Kidney epithelial cell (primary cell): ENCODE measurements around the gene MYO10. TPM values are rescaled to one million over a fixed set of nuclear protein-coding genes. Genes with fewer than 3 reads are reported as not detected.

Source experiments
- DNase-seq: peaks from one replicate; pipeline ENCODE4 v3.0.0-alpha.2; 2010; ENCODE audit warnings: low read depth
- H3K27me3 ChIP-seq: 2 replicates; pipeline ENCODE4 v1.6.0; 2011; ENCODE audit warnings: low read length; ENCODE audit not compliant: control insufficient read depth, insufficient read depth
- H3K36me3 ChIP-seq: 2 replicates; pipeline ENCODE4 v1.5.1; 2011; ENCODE audit warnings: low read length; ENCODE audit not compliant: control insufficient read depth, insufficient read depth
- H3K4me3 ChIP-seq: 2 replicates; pipeline ENCODE4 v1.5.1; 2011; ENCODE audit warnings: low read depth, mild to moderate bottlenecking, control low read depth, low read length
- total RNA-seq: library from RNA; depleted of rRNA; stranded (reverse); fragments of >200 nt; gene quantifications from 2 replicates; pipeline ENCODE4 v1.2.3, GENCODE V29; 2015
- TF ChIP-seq, protein P1 (sequence below): IDR thresholded peaks from 2 replicates; pipeline ENCODE4 v1.5.1; 2011; ENCODE audit warnings: mild to moderate bottlenecking, moderate library complexity, low read length, control low read depth, inconsistent platforms; ENCODE audit not compliant: insufficient read depth, poor library complexity, severe bottlenecking

MYO10 gene
- total RNA-seq, 1 donor from 2014 or later: 80.3 TPM

DNA sequence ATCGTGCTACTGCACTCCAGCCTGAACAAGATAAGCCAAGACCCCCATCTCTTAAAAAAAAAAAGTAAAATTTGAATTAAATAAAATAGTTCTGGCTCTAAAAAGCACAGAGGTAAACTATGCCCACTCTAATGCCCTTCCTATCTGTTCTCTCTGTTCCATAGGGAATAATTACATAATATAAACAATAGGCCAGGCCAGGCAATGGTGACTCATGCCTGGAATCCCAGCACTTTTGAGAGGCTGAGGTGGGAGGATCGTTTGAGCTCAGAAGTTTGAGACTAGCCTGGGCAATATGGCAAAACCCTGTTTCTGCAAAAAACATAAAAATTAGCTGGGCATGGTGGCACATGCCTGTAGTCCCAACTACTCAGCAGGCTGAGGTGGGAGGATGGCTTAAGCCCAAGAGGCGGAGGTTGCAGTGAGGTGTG, 47.4 kb downstream of the MYO10 start:
- TF ChIP-seq, protein P1, sequence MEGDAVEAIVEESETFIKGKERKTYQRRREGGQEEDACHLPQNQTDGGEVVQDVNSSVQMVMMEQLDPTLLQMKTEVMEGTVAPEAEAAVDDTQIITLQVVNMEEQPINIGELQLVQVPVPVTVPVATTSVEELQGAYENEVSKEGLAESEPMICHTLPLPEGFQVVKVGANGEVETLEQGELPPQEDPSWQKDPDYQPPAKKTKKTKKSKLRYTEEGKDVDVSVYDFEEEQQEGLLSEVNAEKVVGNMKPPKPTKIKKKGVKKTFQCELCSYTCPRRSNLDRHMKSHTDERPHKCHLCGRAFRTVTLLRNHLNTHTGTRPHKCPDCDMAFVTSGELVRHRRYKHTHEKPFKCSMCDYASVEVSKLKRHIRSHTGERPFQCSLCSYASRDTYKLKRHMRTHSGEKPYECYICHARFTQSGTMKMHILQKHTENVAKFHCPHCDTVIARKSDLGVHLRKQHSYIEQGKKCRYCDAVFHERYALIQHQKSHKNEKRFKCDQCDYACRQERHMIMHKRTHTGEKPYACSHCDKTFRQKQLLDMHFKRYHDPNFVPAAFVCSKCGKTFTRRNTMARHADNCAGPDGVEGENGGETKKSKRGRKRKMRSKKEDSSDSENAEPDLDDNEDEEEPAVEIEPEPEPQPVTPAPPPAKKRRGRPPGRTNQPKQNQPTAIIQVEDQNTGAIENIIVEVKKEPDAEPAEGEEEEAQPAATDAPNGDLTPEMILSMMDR: no peak
- no peak for DNase-seq
- Histone ChIP-seq H3K36me3 (no peaks in the 10 kb centered on the region), H3K4me3 (no peak overlapping the region), H3K27me3 (no peaks in the 10 kb centered on the region)

DNA sequence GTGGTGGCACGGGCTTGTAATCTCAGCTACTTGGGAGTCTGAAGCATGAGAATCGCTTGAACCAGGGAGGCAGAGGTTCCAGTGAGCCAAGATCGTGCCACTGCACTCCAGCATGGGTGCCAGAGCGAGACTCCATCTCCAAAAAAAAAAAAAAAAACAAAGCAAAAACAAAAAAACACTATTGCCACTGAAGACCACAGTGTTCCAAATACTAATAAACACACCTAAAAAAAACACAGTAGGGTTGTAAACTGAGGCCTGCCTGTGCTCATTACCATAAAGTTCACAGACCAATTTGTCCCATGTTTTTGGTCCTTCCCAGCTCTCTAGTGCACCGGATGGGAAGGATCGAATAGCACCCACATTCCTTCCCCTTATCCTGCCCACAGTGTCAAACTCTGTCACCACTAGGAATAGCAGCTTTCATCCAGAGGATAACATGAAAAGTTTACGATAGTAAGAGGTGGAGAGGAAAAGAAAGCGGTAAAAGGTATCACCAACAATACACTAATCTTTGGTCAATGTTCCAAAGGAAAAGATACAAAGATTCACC, 49.2 kb downstream of the MYO10 start:
- H3K27me3 ChIP-seq: no peaks in the 10 kb centered on the region
- H3K36me3 ChIP-seq: no peaks in the 10 kb centered on the region
- no peak overlapping the region for H3K4me3 ChIP-seq
- no peak for DNase-seq
- TF ChIP-seq, protein P1: no peak

DNA sequence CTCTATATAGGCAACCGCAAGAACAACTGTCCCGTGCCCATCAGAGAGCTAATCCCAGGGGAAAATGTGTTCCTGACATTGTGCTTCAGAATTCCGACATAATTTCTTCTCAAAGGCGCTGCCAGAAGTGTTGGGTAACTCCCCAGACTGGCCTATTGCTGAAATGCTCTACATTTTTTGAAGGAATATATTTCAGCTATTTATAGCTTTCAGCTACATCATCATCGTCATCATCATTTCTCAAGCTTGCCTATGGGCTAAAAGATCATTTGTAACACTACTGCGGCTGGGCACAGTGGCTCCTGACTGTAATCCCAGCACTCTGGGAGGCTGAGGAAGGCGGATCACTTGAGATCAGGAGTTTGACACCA, 49.7 kb downstream of the MYO10 start:
- TF ChIP-seq, protein P1: no peak
- Histone ChIP-seq H3K36me3 (no peaks in the 10 kb centered on the region), H3K27me3 (no peaks in the 10 kb centered on the region), H3K4me3 (no peak overlapping the region)
- DNase-seq: no peak

DNA sequence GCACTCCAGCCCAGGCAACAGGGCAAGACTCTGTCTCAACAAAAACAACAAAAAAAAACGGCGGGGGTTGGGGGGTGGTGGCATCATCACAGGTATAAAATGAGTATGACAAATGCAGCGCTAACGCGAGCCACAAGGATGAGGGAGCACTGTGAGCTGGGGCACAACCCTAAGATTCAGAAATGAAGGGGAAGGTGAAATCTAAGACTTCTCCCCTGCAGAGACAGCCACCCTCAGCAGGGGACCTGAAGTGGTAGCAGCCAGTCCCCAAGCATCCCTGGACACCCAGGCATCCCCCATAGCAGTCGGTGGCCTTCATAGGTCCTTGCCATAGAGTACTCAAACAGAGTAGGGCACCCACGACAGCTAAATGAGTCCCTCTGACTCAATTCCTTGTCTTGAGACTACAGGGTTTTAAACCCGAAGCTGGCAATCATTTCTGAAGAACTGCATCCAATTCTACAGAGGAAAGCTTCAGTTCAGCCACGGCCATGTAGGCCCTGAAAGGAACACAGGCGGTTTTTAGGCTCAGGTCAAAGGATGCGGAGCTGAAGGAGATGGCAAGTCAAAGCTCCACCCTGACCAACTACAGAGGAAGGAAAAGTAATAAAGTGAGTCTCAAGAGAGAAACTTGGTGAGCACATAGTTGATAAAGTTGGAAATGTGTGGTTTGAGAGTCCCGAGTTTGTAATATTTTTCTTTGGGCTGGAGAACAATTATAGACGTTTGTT, 50.3 kb downstream of the MYO10 start:
- no peak for DNase-seq
- Histone ChIP-seq H3K4me3 (no peak overlapping the region), H3K36me3 (no peaks in the 10 kb centered on the region), H3K27me3 (no peaks in the 10 kb centered on the region)
- TF ChIP-seq, protein P1: no peak

DNA sequence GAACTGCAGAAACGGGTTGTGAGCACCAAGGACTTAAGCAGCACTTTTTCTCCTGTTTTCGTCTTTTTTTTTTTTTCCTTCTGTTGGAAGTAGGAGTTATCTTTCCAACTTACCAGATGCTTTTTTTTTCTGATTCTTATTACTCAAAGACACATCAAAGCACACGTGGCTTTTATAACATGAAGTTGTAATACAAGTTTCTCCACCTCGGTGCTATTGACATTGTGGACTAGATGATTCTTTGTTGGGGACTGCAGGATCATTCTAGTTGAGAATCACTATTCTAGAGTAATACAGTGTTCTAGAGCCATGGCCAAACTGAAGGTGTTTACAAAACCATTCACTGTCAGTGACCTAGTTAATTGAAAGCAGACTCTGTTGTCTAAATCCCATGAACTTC, 51.5 kb downstream of the MYO10 start:
- no peaks in the 10 kb centered on the region for H3K36me3 ChIP-seq

More for the DNA sequence above, 51.5 kb downstream of the MYO10 start:
- Histone ChIP-seq H3K27me3 (no peaks in the 10 kb centered on the region), H3K4me3 (no peak overlapping the region)
- no peak for DNase-seq
- TF ChIP-seq, protein P1: no peak
